HEK293 (cell line): ENCODE measurements around the gene SLC1A3.

Source experiments
- HOXA7 ChIP-seq: sonication (generic); formaldehyde crosslinking; IDR thresholded peaks from 2 replicates; pipeline ENCODE4 v1.8.1; 2022; ENCODE audit warnings: missing genetic modification reagents, borderline replicate concordance
- KLF7 ChIP-seq: fragments of 450-650 bp; formaldehyde crosslinking; IDR thresholded peaks from 2 replicates; pipeline ENCODE4 v1.5.1; 2016; ENCODE audit warnings: missing biosample characterization, missing genetic modification characterization, borderline replicate concordance
- MYNN ChIP-seq: fragments of 450-650 bp; formaldehyde crosslinking; IDR thresholded peaks from 2 replicates; pipeline ENCODE4 v1.5.1; 2016; ENCODE audit warnings: missing biosample characterization, missing genetic modification characterization, borderline replicate concordance
- OVOL3 ChIP-seq: fragments of 450-650 bp; formaldehyde crosslinking; IDR thresholded peaks from 2 replicates; pipeline ENCODE4 v1.5.1; 2016; ENCODE audit warnings: missing biosample characterization, missing genetic modification characterization
- SP7 ChIP-seq: fragments of 450-650 bp; formaldehyde crosslinking; IDR thresholded peaks from 2 replicates; pipeline ENCODE4 v1.5.1; 2016; ENCODE audit warnings: missing biosample characterization, missing genetic modification characterization
- ZBTB7A ChIP-seq: fragments of 450-650 bp; formaldehyde crosslinking; IDR thresholded peaks from 2 replicates; pipeline ENCODE4 v1.5.1; 2016; ENCODE audit warnings: low read depth, missing biosample characterization, missing genetic modification characterization
- ZFP37 ChIP-seq: fragments of 450-650 bp; formaldehyde crosslinking; IDR thresholded peaks from 2 replicates; pipeline ENCODE4 v1.5.1; 2016; ENCODE audit warnings: missing biosample characterization, missing genetic modification characterization
- ZNF133 ChIP-seq: fragments of 450-650 bp; formaldehyde crosslinking; IDR thresholded peaks from 2 replicates; pipeline ENCODE4 v1.5.1; 2016; ENCODE audit warnings: missing biosample characterization, missing genetic modification characterization
- ZNF175 ChIP-seq: fragments of 450-650 bp; formaldehyde crosslinking; IDR thresholded peaks from 2 replicates; pipeline ENCODE4 v1.5.1; 2016; ENCODE audit warnings: missing biosample characterization, missing genetic modification characterization
- ZNF2 ChIP-seq: fragments of 450-650 bp; formaldehyde crosslinking; IDR thresholded peaks from 2 replicates; pipeline ENCODE4 v1.5.1; 2016; ENCODE audit warnings: missing biosample characterization, missing genetic modification characterization
- ZNF214 ChIP-seq: fragments of 450-650 bp; formaldehyde crosslinking; IDR thresholded peaks from 2 replicates; pipeline ENCODE4 v1.5.1; 2017; ENCODE audit warnings: missing biosample characterization, mild to moderate bottlenecking, missing genetic modification characterization, borderline replicate concordance
- ZNF248 ChIP-seq: fragments of 450-650 bp; formaldehyde crosslinking; IDR thresholded peaks from 2 replicates; pipeline ENCODE4 v1.5.1; 2017; ENCODE audit warnings: missing biosample characterization, missing genetic modification characterization
- ZNF404 ChIP-seq: fragments of 450-650 bp; formaldehyde crosslinking; IDR thresholded peaks from 2 replicates; pipeline ENCODE4 v1.5.1; 2017; ENCODE audit warnings: missing biosample characterization, missing genetic modification characterization
- ZNF426 ChIP-seq: fragments of 450-650 bp; formaldehyde crosslinking; IDR thresholded peaks from 2 replicates; pipeline ENCODE4 v1.5.1; 2017; ENCODE audit warnings: missing biosample characterization, missing genetic modification characterization, mild to moderate bottlenecking, inconsistent platforms, moderate library complexity
- ZNF623 ChIP-seq: fragments of 450-650 bp; formaldehyde crosslinking; IDR thresholded peaks from 2 replicates; pipeline ENCODE4 v1.5.1; 2016; ENCODE audit warnings: missing biosample characterization, missing genetic modification characterization
- ZNF654 ChIP-seq: fragments of 450-650 bp; formaldehyde crosslinking; IDR thresholded peaks from 2 replicates; pipeline ENCODE4 v1.5.1; 2016; ENCODE audit warnings: low read depth, missing biosample characterization, missing genetic modification characterization
- ZNF660 ChIP-seq: fragments of 450-650 bp; IDR thresholded peaks from 2 replicates; pipeline ENCODE4 v1.5.1; 2018; ENCODE audit warnings: missing biosample characterization, mild to moderate bottlenecking, missing genetic modification characterization
- ZNF76 ChIP-seq: fragments of 450-650 bp; formaldehyde crosslinking; IDR thresholded peaks from 2 replicates; pipeline ENCODE4; 2016; ENCODE audit warnings: low read depth, missing biosample characterization, missing genetic modification characterization, borderline replicate concordance
- ZNF768 ChIP-seq: fragments of 450-650 bp; formaldehyde crosslinking; IDR thresholded peaks from 2 replicates; pipeline ENCODE4 v1.5.1; 2018; ENCODE audit warnings: missing biosample characterization, mild to moderate bottlenecking, missing genetic modification characterization
- ZSCAN30 ChIP-seq: fragments of 450-650 bp; IDR thresholded peaks from 2 replicates; pipeline ENCODE4 v1.5.1; 2018; ENCODE audit warnings: missing biosample characterization, mild to moderate bottlenecking, missing genetic modification characterization, moderate library complexity
- TF ChIP-seq, protein P1 (sequence below): fragments of 450-650 bp; formaldehyde crosslinking; IDR thresholded peaks from 2 replicates; pipeline ENCODE4 v1.5.1; 2016; ENCODE audit warnings: missing biosample characterization, missing genetic modification characterization, borderline replicate concordance
- TF ChIP-seq, protein P2 (sequence below): fragments of 450-650 bp; formaldehyde crosslinking; optimal IDR thresholded peaks from 2 replicates; pipeline ENCODE3; 2016; ENCODE audit warnings: missing biosample characterization, mild to moderate bottlenecking, missing genetic modification characterization
- TF ChIP-seq, protein P3 (sequence below): fragments of 450-650 bp; formaldehyde crosslinking; IDR thresholded peaks from 2 replicates; pipeline ENCODE4 v1.5.1; 2017; ENCODE audit warnings: missing biosample characterization, mild to moderate bottlenecking, missing genetic modification characterization, moderate library complexity
- TF ChIP-seq, protein P4 (sequence below): fragments of 450-650 bp; formaldehyde crosslinking; IDR thresholded peaks from 2 replicates; pipeline ENCODE4 v1.5.1; 2016; ENCODE audit warnings: missing biosample characterization, missing genetic modification characterization

The SLC1A3 gene

DNA sequence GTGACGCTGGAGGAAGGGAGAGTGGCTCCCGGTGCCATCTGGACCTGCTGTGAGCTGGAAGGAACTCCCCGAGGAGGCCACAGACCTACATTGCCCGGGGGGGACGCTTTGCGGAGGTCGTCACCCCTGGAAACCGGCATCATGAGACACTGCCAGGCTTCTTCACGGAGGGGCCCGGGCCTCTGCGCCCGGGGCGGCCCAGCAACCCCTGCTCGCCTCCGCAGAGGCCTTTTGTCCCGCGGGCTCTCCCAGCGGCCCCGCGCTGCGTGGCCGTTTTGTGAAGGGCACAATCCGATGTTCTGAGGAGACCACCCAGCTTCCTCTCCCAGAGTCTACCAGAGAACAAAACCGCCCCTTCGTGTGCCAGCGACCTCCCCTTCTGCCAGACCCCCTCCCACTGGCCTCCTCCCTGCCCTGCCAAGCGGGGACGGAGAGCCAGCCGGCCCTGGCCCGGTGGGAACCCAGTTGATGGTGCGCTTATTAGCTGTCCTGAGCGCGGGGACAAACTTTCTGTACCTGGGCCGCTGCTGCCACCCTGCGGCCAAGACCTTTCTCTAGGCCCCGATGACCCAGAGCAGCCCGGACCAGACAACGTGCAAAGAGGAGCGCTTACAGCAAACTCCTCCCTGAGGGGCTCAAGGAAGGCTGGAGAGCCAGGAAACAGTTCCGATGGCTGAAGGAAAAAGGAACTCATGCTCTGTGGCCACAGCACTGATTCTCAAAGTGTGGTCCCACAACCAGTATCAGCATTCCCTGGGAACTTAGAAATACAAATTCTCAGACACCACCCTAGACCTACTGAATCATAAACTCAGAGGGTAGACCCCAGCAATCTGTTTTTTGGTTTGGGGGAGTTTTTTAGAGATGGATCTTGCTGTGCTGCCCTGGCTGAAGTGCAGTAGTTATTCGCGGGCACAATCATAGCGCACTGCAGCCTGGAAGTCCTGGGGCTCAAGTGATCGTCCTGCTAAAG, 86.7 kb downstream of the SLC1A3 start (continued):
- TF ChIP-seq ZFP37 (tag by site-specific recombination) (0 out of 2 replicates have a peak, but pooled peaks have one; percentile 40), HOXA7 (no peak), ZSCAN30 (tag by site-specific recombination) (peak; percentile 63; the same call in 1 of the 2 replicates), ZNF214 (tag by site-specific recombination) (no peak), OVOL3 (tag by site-specific recombination) (no peak), ZNF76 (tag by site-specific recombination) (no peak), ZNF623 (tag by site-specific recombination) (no peak), ZBTB7A (tag by site-specific recombination) (no peak), ZNF133 (no peak), ZNF660 (tag by site-specific recombination) (peak; percentile 74), SP7 (tag by site-specific recombination) (0 out of 2 replicates have a peak, but pooled peaks have one; percentile 15), ZNF248 (no peak), ZNF768 (tag by site-specific recombination) (no peak), ZNF175 (no peak), ZNF654 (peak; percentile 94), KLF7 (tag by site-specific recombination) (no peak), MYNN (tag by site-specific recombination) (no peak), ZNF2 (tag by site-specific recombination) (peak; percentile 52; the same call in 1 of the 2 replicates), ZNF426 (no peak), ZNF404 (tag by site-specific recombination) (no peak)
- TF ChIP-seq, protein P1, sequence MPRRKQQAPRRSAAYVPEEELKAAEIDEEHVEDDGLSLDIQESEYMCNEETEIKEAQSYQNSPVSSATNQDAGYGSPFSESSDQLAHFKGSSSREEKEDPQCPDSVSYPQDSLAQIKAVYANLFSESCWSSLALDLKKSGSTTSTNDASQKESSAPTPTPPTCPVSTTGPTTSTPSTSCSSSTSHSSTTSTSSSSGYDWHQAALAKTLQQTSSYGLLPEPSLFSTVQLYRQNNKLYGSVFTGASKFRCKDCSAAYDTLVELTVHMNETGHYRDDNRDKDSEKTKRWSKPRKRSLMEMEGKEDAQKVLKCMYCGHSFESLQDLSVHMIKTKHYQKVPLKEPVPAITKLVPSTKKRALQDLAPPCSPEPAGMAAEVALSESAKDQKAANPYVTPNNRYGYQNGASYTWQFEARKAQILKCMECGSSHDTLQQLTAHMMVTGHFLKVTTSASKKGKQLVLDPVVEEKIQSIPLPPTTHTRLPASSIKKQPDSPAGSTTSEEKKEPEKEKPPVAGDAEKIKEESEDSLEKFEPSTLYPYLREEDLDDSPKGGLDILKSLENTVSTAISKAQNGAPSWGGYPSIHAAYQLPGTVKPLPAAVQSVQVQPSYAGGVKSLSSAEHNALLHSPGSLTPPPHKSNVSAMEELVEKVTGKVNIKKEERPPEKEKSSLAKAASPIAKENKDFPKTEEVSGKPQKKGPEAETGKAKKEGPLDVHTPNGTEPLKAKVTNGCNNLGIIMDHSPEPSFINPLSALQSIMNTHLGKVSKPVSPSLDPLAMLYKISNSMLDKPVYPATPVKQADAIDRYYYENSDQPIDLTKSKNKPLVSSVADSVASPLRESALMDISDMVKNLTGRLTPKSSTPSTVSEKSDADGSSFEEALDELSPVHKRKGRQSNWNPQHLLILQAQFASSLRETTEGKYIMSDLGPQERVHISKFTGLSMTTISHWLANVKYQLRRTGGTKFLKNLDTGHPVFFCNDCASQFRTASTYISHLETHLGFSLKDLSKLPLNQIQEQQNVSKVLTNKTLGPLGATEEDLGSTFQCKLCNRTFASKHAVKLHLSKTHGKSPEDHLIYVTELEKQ (tag by site-specific recombination): no peak
- TF ChIP-seq, protein P2, sequence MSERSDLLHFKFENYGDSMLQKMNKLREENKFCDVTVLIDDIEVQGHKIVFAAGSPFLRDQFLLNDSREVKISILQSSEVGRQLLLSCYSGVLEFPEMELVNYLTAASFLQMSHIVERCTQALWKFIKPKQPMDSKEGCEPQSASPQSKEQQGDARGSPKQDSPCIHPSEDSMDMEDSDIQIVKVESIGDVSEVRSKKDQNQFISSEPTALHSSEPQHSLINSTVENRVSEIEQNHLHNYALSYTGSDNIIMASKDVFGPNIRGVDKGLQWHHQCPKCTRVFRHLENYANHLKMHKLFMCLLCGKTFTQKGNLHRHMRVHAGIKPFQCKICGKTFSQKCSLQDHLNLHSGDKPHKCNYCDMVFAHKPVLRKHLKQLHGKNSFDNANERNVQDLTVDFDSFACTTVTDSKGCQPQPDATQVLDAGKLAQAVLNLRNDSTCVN (tag by site-specific recombination): peak; percentile 20
- TF ChIP-seq, protein P3, sequence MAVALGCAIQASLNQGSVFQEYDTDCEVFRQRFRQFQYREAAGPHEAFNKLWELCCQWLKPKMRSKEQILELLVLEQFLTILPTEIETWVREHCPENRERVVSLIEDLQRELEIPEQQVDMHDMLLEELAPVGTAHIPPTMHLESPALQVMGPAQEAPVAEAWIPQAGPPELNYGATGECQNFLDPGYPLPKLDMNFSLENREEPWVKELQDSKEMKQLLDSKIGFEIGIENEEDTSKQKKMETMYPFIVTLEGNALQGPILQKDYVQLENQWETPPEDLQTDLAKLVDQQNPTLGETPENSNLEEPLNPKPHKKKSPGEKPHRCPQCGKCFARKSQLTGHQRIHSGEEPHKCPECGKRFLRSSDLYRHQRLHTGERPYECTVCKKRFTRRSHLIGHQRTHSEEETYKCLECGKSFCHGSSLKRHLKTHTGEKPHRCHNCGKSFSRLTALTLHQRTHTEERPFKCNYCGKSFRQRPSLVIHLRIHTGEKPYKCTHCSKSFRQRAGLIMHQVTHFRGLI (tag by site-specific recombination): no peak
- TF ChIP-seq, protein P4, sequence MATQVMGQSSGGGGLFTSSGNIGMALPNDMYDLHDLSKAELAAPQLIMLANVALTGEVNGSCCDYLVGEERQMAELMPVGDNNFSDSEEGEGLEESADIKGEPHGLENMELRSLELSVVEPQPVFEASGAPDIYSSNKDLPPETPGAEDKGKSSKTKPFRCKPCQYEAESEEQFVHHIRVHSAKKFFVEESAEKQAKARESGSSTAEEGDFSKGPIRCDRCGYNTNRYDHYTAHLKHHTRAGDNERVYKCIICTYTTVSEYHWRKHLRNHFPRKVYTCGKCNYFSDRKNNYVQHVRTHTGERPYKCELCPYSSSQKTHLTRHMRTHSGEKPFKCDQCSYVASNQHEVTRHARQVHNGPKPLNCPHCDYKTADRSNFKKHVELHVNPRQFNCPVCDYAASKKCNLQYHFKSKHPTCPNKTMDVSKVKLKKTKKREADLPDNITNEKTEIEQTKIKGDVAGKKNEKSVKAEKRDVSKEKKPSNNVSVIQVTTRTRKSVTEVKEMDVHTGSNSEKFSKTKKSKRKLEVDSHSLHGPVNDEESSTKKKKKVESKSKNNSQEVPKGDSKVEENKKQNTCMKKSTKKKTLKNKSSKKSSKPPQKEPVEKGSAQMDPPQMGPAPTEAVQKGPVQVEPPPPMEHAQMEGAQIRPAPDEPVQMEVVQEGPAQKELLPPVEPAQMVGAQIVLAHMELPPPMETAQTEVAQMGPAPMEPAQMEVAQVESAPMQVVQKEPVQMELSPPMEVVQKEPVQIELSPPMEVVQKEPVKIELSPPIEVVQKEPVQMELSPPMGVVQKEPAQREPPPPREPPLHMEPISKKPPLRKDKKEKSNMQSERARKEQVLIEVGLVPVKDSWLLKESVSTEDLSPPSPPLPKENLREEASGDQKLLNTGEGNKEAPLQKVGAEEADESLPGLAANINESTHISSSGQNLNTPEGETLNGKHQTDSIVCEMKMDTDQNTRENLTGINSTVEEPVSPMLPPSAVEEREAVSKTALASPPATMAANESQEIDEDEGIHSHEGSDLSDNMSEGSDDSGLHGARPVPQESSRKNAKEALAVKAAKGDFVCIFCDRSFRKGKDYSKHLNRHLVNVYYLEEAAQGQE (tag by site-specific recombination): no peak
